Breast epithelium (tissue), 3 donors: ENCODE results near the gene CTTNBP2.

Experiments used
- CTCF ChIP-seq, 3 donors: fragments of 450-650 bp; IDR thresholded peaks; one replicate each; pipeline ENCODE4 v1.5.1; 2016 to 2017; ENCODE audit warnings: antibody characterized with exemption in 3 of 3, mild to moderate bottlenecking in 3 of 3, moderate library complexity in 3 of 3
- POLR2A ChIP-seq: fragments of 450-650 bp; IDR thresholded peaks from one replicate; pipeline ENCODE4 v1.6.1; 2016; ENCODE audit warnings: antibody characterized with exemption, mild to moderate bottlenecking, moderate library complexity
- POLR2AphosphoS5 ChIP-seq, 3 donors: sonication (generic); formaldehyde crosslinking; IDR thresholded peaks; one replicate each; pipeline ENCODE4 v1.6.1; 2017; ENCODE audit warnings: antibody characterized with exemption in 3 of 3

DNA sequence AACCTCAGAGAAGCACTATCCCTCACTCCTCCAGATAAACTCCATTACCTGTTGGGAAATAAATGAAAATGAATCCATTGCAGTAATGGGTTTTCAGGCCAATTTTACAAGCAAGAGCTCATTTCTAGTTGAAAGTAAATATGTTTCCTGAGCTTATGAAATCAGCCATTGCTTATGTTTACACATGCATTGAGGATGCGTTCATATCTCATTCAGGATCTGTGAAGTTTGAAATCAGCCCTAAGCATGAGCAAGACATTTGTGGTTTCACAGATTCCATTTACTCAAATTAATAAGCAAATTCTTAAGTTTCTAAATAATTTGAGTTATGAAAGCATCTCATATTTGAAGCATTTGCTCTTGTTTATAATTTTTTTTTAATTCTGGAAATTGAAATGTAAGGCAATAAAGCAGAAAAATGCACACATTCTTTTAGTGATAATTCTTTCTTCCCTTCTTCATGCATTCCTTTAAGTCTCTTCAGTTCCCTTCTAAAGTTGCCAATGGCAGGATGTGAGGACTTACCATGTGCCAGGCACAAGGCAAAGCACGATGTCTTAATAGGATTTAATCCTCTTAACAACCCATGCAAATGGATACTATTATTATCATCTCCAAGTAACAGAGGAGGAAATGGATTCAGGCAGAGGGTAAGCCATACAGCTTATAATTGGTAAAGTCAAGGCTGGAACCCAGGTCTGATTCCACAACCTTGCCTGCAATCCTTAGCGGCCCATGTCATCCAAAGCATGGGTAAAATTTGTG, 35.0 kb upstream of the CTTNBP2 start:
- TF ChIP-seq CTCF (IDR thresholded peaks at IDR 0.05) (no peak), POLR2A (no peak), POLR2AphosphoS5 (IDR thresholded peaks at IDR 0.05) (no peak)
